B cell (primary cell): Measurements from ENCODE around the gene SYTL2. TPM values are rescaled to one million over a fixed set of nuclear protein-coding genes. Genes with fewer than 3 reads are reported as not detected.

ENCODE experiments used
- ATAC-seq: fragments of 200-7000 bp; cut with Tn5 transposase; one replicate; pipeline ENCODE4 v1.10.0; 2021; ENCODE audit warnings: low read depth, mild to moderate bottlenecking, moderate number of reproducible peaks, moderate library complexity
- CTCF ChIA-PET: fragments of 350-600 bp; sonication (Branson Sonifier 250); formaldehyde crosslinking; loops from one replicate; lab custom pipeline; 2021; ENCODE audit warnings: antibody characterized with exemption, inconsistent platforms; lab: Charles Lee
- POLR2A ChIA-PET: fragments of 350-600 bp; sonication (Branson Sonifier 250); formaldehyde crosslinking; loops from one replicate; lab custom pipeline; 2021; ENCODE audit warnings: antibody characterized with exemption; lab: Charles Lee
- DNase-seq: peaks from one replicate; pipeline ENCODE4 v3.0.0; 2013
- H2AFZ ChIP-seq: 2 replicates; pipeline ENCODE4 v1.6.1; 2012; ENCODE audit warnings: mild to moderate bottlenecking, low read depth, low read length; ENCODE audit not compliant: insufficient read depth, poor library complexity, severe bottlenecking
- H3K27ac ChIP-seq, 2 donors: 1 replicate in 1 of 2; 2 replicates in 1 of 2; pipeline ENCODE4 v1.5.1; 2012 to 2013; ENCODE audit warnings: low read length in 2 of 2, mild to moderate bottlenecking in 2 of 2, moderate library complexity in 1 of 2
- H3K27me3 ChIP-seq, 4 experiments: fragments of 200-600 bp in 1 of 4; sonication (generic) in 1 of 4; replicated peaks in 1 of 4; 1 replicate in 2 of 4; 2 replicates in 2 of 4; pipeline versions ENCODE4 v1.6.1 to v1.7.0; 2013 to 2016; ENCODE audit warnings: low read length in 3 of 4, mild to moderate bottlenecking in 2 of 4, mixed read lengths in 1 of 4, moderate library complexity in 1 of 4; ENCODE audit not compliant: insufficient read depth in 4 of 4, control insufficient read depth in 3 of 4; ENCODE audit errors: control extremely low read depth in 1 of 4
- H3K36me3 ChIP-seq, 2 experiments: replicated peaks in 1 of 2; 1 replicate in 1 of 2; 2 replicates in 1 of 2; pipeline versions ENCODE4 v1.6.1 to v1.7.1; 2013; ENCODE audit warnings: low read length in 1 of 2; ENCODE audit not compliant: insufficient read depth in 2 of 2, control insufficient read depth in 1 of 2; ENCODE audit errors: control extremely low read depth in 1 of 2, extremely low read depth in 1 of 2
- H3K4me1 ChIP-seq, 2 donors: fragments of 200-600 bp in 1 of 2; sonication (generic) in 1 of 2; 1 replicate in 1 of 2; 2 replicates in 1 of 2; pipeline versions ENCODE4 v1.5.1 to v1.6.1; 2013 to 2017; ENCODE audit warnings: low read length in 2 of 2; ENCODE audit not compliant: control insufficient read depth in 2 of 2, insufficient read depth in 2 of 2
- H3K4me2 ChIP-seq: replicated peaks from 2 replicates; pipeline ENCODE3; 2012; ENCODE audit warnings: mild to moderate bottlenecking, low read depth, low read length; ENCODE audit not compliant: poor library complexity, severe bottlenecking
- H3K4me3 ChIP-seq, 5 experiments: fragments of 200-600 bp in 1 of 5; sonication (generic) in 1 of 5; 1 replicate in 3 of 5; 2 replicates in 2 of 5; pipeline versions ENCODE4 v1.5.1 to v1.7.0; 2011 to 2016; ENCODE audit warnings: low read length in 4 of 5, mild to moderate bottlenecking in 4 of 5, low read depth in 2 of 5, control low read depth in 1 of 5, moderate library complexity in 1 of 5; ENCODE audit not compliant: insufficient read depth in 1 of 5; ENCODE audit errors: control extremely low read depth in 1 of 5, extremely low read depth in 1 of 5
- H3K79me2 ChIP-seq: fragments of 200-600 bp; sonication (generic); one replicate; pipeline ENCODE4 v1.6.0; 2016; ENCODE audit warnings: low read length; ENCODE audit not compliant: control insufficient read depth, insufficient read depth
- H3K9ac ChIP-seq: fragments of 200-600 bp; sonication (generic); 2 replicates; pipeline ENCODE4 v1.6.1; 2017; ENCODE audit warnings: mild to moderate bottlenecking, low read length, moderate library complexity
- H3K9me3 ChIP-seq, 3 donors: one replicate each; pipeline versions ENCODE4 v1.6.1 to v1.7.1; 2013; ENCODE audit warnings: low read length in 2 of 3; ENCODE audit not compliant: control insufficient read depth in 2 of 3, insufficient read depth in 1 of 3; ENCODE audit errors: control extremely low read depth in 1 of 3
- H4K20me1 ChIP-seq: 2 replicates; pipeline ENCODE4 v1.6.0; 2012; ENCODE audit warnings: mild to moderate bottlenecking, low read length; ENCODE audit not compliant: insufficient read depth, control insufficient read depth, poor library complexity, severe bottlenecking
- H3K27ac Mint-ChIP-seq: one replicate; pipeline ENCODE4 v1.8.0; 2021; ENCODE audit warnings: mixed read lengths
- H3K27me3 Mint-ChIP-seq: one replicate; pipeline ENCODE4 v1.8.0; 2021; ENCODE audit warnings: mixed read lengths
- H3K4me1 Mint-ChIP-seq: one replicate; pipeline ENCODE4 v1.8.0; 2021; ENCODE audit warnings: mixed read lengths
- H3K4me3 Mint-ChIP-seq: one replicate; pipeline ENCODE4 v1.8.0; 2021; ENCODE audit warnings: mixed read lengths
- H3K9me3 Mint-ChIP-seq: one replicate; pipeline ENCODE4 v1.8.0; 2022; ENCODE audit warnings: mixed read lengths; ENCODE audit not compliant: insufficient read depth
- EZH2 ChIP-seq: IDR thresholded peaks from 2 replicates; pipeline ENCODE4 v1.6.1; 2012; ENCODE audit warnings: borderline replicate concordance, low read depth, mild to moderate bottlenecking, moderate library complexity, low read length; ENCODE audit not compliant: insufficient read depth, poor library complexity, severe bottlenecking
- WGBS: methylation state at CpG from one replicate; pipeline ENCODE4 v1.1.5; 2013; ENCODE audit warnings: missing lambda C conversion rate; ENCODE audit not compliant: insufficient coverage; 5-methylcytosine and 5-hydroxymethylcytosine counted together
- intact Hi-C: fragments of 100-400 bp; cut with micrococcal nuclease; formaldehyde crosslinking; loops from one replicate; pipeline ENCODE4 v1.10.0; 2022
- polyA plus RNA-seq: library from polyadenylated mRNA; depleted of rRNA; stranded (reverse); fragments of >200 nt; gene quantifications from 2 replicates; pipeline ENCODE4 v1.2.3, GENCODE V29; 2012
- total RNA-seq, 2 donors: library from RNA; stranded (reverse); fragments of 120-200 nt in 1 of 2; gene quantifications; 1 replicate in 1 of 2; 2 replicates in 1 of 2; pipeline versions ENCODE4 v1.2.3 to v1.2.4, GENCODE V29; 2013 to 2022
- TF ChIP-seq, protein P1 (sequence below): fragments of 200-600 bp; IDR thresholded peaks from one replicate; pipeline ENCODE4 v1.8.0; 2022; ENCODE audit warnings: antibody characterized with exemption, mild to moderate bottlenecking

SYTL2 gene
- total and polyA plus RNA-seq, 2 donors (not counting 1 experiment from before 2014, with no cell fraction given), result 0.86 to 2.9 TPM

DNA sequence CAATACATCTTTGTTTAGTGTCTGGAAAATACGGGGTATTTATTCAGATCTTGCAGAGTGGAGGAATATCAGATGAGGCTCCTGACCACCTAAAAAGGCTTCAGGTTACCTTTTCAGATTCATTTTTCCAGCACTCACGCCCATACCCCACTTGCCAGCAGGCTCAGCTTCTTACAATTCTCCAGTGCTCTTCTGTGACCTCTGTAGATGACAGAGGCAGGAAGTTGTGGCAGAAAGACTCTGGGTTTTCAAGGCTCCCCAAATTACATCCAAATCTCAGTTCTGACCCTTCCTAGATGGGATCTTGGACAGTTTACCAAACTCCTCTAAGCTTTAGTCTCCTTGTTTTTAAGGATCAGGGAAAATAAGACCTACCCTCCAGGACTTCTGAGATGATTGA is 61.1 kb downstream of the SYTL2 start:
- no peak overlapping the region for H3K4me3 ChIP-seq
- H3K79me2 ChIP-seq, result no peaks in the 10 kb centered on the region
- ChIA-PET CTCF (no interaction called here), POLR2A (no interaction called here)
- no peak overlapping the region for H3K4me3 Mint-ChIP-seq
- H2AFZ ChIP-seq, result no peak overlapping the region
- H3K27ac ChIP-seq, result no peak overlapping the region
- no peaks in the 10 kb centered on the region for H3K9me3 ChIP-seq
- peaks cover 12% of the 10 kb centered on the region for H3K27me3 Mint-ChIP-seq
- H3K4me1 ChIP-seq, result peaks cover 4 to 5% of the 10 kb centered on the region in 2 donors
- H3K9me3 Mint-ChIP-seq, result no peaks in the 10 kb centered on the region
- no peaks in the 10 kb centered on the region for H4K20me1 ChIP-seq
- no peaks in the 10 kb centered on the region for H3K36me3 ChIP-seq
- intact Hi-C loops, result no loop called here
- no peak overlapping the region for H3K27ac Mint-ChIP-seq
- no peak overlapping the region for H3K4me2 ChIP-seq
- no peak for TF ChIP-seq EZH2
- TF ChIP-seq, protein P1, sequence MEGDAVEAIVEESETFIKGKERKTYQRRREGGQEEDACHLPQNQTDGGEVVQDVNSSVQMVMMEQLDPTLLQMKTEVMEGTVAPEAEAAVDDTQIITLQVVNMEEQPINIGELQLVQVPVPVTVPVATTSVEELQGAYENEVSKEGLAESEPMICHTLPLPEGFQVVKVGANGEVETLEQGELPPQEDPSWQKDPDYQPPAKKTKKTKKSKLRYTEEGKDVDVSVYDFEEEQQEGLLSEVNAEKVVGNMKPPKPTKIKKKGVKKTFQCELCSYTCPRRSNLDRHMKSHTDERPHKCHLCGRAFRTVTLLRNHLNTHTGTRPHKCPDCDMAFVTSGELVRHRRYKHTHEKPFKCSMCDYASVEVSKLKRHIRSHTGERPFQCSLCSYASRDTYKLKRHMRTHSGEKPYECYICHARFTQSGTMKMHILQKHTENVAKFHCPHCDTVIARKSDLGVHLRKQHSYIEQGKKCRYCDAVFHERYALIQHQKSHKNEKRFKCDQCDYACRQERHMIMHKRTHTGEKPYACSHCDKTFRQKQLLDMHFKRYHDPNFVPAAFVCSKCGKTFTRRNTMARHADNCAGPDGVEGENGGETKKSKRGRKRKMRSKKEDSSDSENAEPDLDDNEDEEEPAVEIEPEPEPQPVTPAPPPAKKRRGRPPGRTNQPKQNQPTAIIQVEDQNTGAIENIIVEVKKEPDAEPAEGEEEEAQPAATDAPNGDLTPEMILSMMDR, result no peak
- no peak for ATAC-seq
- no peak overlapping the region for H3K9ac ChIP-seq
- no CpG with 5 or more reads among the region's 2 CpGs for WGBS
- H3K27me3 ChIP-seq, result peaks cover 0 to 4% (median 0%) of the 10 kb centered on the region in 4 experiments
- no peak for DNase-seq
- H3K4me1 Mint-ChIP-seq, result peaks cover 10% of the 10 kb centered on the region

DNA sequence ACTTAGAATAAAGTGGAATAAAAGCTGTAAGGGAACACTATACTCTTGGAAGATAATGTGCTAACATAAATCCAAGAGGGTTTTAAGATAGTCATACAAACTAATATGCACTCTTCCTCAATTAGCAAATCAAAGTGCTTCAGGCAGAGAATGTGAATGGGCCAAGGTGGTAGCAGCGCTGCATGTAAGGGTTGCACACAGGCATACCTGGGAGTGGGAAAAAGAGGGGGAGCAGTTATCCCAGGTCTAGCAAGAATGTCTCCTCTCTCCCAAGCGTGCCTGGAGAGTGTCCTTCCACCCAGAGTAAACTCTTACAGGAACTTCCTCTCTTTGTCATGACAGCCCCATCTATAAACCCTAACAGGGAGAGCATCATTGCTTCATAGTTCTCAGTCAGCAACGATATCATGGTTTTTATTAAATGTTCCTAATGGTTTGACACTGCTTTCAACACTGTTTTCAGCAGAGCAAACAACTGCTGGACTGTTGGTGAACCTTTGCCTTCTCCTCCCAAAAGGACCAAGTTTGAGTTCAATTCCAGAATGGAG is 61.6 kb downstream of the SYTL2 start:
- H3K4me3 Mint-ChIP-seq, result no peak overlapping the region
- H4K20me1 ChIP-seq, result no peaks in the 10 kb centered on the region
- CTCF ChIA-PET, result no interaction called here

More for the DNA sequence above, 61.6 kb downstream of the SYTL2 start:
- Mint-ChIP-seq H3K27me3 (peaks cover 12% of the 10 kb centered on the region), H3K27ac (no peak overlapping the region), H3K4me1 (peaks cover 10% of the 10 kb centered on the region), H3K9me3 (no peaks in the 10 kb centered on the region)
- H3K4me2 ChIP-seq, result no peak overlapping the region
- H3K9ac ChIP-seq, result no peak overlapping the region
- TF ChIP-seq, protein P1, result no peak
- no peak for TF ChIP-seq EZH2
- WGBS, result 60% methylated on average over 1 of the region's 3 CpGs
- peaks cover 4 to 5% of the 10 kb centered on the region in 2 donors for H3K4me1 ChIP-seq
- H3K27ac ChIP-seq, result no peak overlapping the region
- no peak overlapping the region for H3K4me3 ChIP-seq
- intact Hi-C loops, result no loop called here
- H3K9me3 ChIP-seq, result no peaks in the 10 kb centered on the region
- H3K36me3 ChIP-seq, result no peaks in the 10 kb centered on the region
- DNase-seq (no peak), ATAC-seq (no peak)
- no peak overlapping the region for H2AFZ ChIP-seq
- POLR2A ChIA-PET, result no interaction called here
- H3K79me2 ChIP-seq, result no peaks in the 10 kb centered on the region
- H3K27me3 ChIP-seq, result peaks cover 0 to 4% (median 0%) of the 10 kb centered on the region in 4 experiments
